Neuronal stem cell (in vitro differentiated cells): ENCODE data around the gene ZFYVE16.
A peak's percentile ranks its signal among the peaks of the same experiment; 100 is the strongest.

Experiments
- DNase-seq: peaks from one replicate; pipeline ENCODE4 v3.0.0-alpha.2; 2013; ENCODE audit warnings: low spot score
- H2AFZ ChIP-seq: one replicate; pipeline ENCODE4 v1.6.1; 2013; ENCODE audit warnings: mild to moderate bottlenecking, low read length, inconsistent platforms
- H2AK5ac ChIP-seq: 2 replicates; pipeline ENCODE4 v1.6.1; 2013; ENCODE audit warnings: low read depth, mild to moderate bottlenecking, inconsistent platforms, low read length, moderate library complexity, mixed read lengths
- H2BK120ac ChIP-seq: 2 replicates; pipeline ENCODE4 v1.6.1; 2013; ENCODE audit warnings: low read depth, mild to moderate bottlenecking, inconsistent platforms, low read length, moderate library complexity, mixed read lengths
- H2BK12ac ChIP-seq: one replicate; pipeline ENCODE4 v1.6.1; 2013; ENCODE audit warnings: low read length, inconsistent platforms
- H2BK15ac ChIP-seq: 2 replicates; pipeline ENCODE4 v1.6.1; 2013; ENCODE audit warnings: mild to moderate bottlenecking, low read length, inconsistent platforms, mixed read lengths
- H2BK5ac ChIP-seq: one replicate; pipeline ENCODE4 v1.6.1; 2013; ENCODE audit warnings: inconsistent platforms, mild to moderate bottlenecking, low read length, moderate library complexity
- H3K14ac ChIP-seq: one replicate; pipeline ENCODE4 v1.6.1; 2013; ENCODE audit warnings: low read length, inconsistent platforms
- H3K18ac ChIP-seq: 2 replicates; pipeline ENCODE4 v1.6.1; 2013; ENCODE audit warnings: low read length, inconsistent platforms
- H3K23ac ChIP-seq: 2 replicates; pipeline ENCODE4 v1.6.1; 2013; ENCODE audit warnings: low read depth, mild to moderate bottlenecking, mixed read lengths, low read length, inconsistent platforms; ENCODE audit not compliant: poor library complexity
- H3K27ac ChIP-seq: replicated peaks from 3 replicates; pipeline ENCODE4 v1.5.1; 2013; ENCODE audit warnings: low read length, inconsistent platforms
- H3K27me3 ChIP-seq, 3 experiments: 2 replicates each; pipeline ENCODE4 v1.6.1; 2013; ENCODE audit warnings: low read length in 3 of 3, mild to moderate bottlenecking in 2 of 3, inconsistent platforms in 1 of 3, low read depth in 1 of 3, mixed read lengths in 1 of 3, moderate library complexity in 1 of 3; ENCODE audit not compliant: control insufficient read depth in 3 of 3, insufficient read depth in 3 of 3
- H3K36me3 ChIP-seq, 2 donors: replicated peaks in 1 of 2; 2 replicates each; pipeline ENCODE4 v1.6.1; 2013; ENCODE audit warnings: low read length in 2 of 2; ENCODE audit not compliant: control insufficient read depth in 2 of 2, insufficient read depth in 2 of 2
- H3K4ac ChIP-seq: 2 replicates; pipeline ENCODE4 v1.6.1; 2013; ENCODE audit warnings: inconsistent platforms, mild to moderate bottlenecking, low read length, moderate library complexity
- H3K4me1 ChIP-seq, 2 donors: 1 replicate in 1 of 2; 2 replicates in 1 of 2; pipeline ENCODE4 v1.6.1; 2013; ENCODE audit warnings: low read length in 2 of 2, low read depth in 1 of 2; ENCODE audit not compliant: control insufficient read depth in 2 of 2, insufficient read depth in 1 of 2
- H3K4me2 ChIP-seq: one replicate; pipeline ENCODE4 v1.6.1; 2013; ENCODE audit warnings: mild to moderate bottlenecking, low read length, inconsistent platforms; ENCODE audit not compliant: insufficient read depth, poor library complexity, severe bottlenecking
- H3K4me3 ChIP-seq, 2 donors: 2 replicates each; pipeline ENCODE4 v1.5.1; 2013; ENCODE audit warnings: low read length in 2 of 2, mild to moderate bottlenecking in 2 of 2, inconsistent platforms in 1 of 2, moderate library complexity in 1 of 2
- H3K79me1 ChIP-seq: one replicate; pipeline ENCODE4 v1.6.1; 2013; ENCODE audit warnings: low read depth, mild to moderate bottlenecking, inconsistent platforms, low read length, moderate library complexity
- H3K9ac ChIP-seq: one replicate; pipeline ENCODE4 v1.6.1; 2013; ENCODE audit warnings: mild to moderate bottlenecking, low read depth, low read length, inconsistent platforms; ENCODE audit not compliant: poor library complexity
- H3K9me3 ChIP-seq, 2 donors: replicated peaks in 1 of 2; 2 replicates each; pipeline versions ENCODE3 to v1.6.1; 2013; ENCODE audit warnings: low read length in 2 of 2, mild to moderate bottlenecking in 2 of 2, inconsistent platforms in 1 of 2, low read depth in 1 of 2, mixed read lengths in 1 of 2, moderate library complexity in 1 of 2; ENCODE audit not compliant: control insufficient read depth in 2 of 2, insufficient read depth in 1 of 2
- H4K8ac ChIP-seq: one replicate; pipeline ENCODE4 v1.6.1; 2013; ENCODE audit warnings: low read depth, mild to moderate bottlenecking, inconsistent platforms, low read length, moderate library complexity
- H4K91ac ChIP-seq: one replicate; pipeline ENCODE4 v1.6.1; 2013; ENCODE audit warnings: low read length, low read depth, mild to moderate bottlenecking, inconsistent platforms; ENCODE audit not compliant: poor library complexity
- WGBS, 2 donors: extraction: QIAGEN DNeasy Blood & Tissue Kit; methylation state at CpG; one replicate each; pipeline ENCODE4 v1.1.7; 2013; ENCODE audit warnings: missing lambda C conversion rate in 2 of 2, mixed read lengths in 1 of 2; ENCODE audit not compliant: insufficient read length in 2 of 2, insufficient replicate concordance in 1 of 2; ENCODE audit errors: extremely low coverage in 2 of 2; 5-methylcytosine and 5-hydroxymethylcytosine counted together

Gene ZFYVE16

DNA sequence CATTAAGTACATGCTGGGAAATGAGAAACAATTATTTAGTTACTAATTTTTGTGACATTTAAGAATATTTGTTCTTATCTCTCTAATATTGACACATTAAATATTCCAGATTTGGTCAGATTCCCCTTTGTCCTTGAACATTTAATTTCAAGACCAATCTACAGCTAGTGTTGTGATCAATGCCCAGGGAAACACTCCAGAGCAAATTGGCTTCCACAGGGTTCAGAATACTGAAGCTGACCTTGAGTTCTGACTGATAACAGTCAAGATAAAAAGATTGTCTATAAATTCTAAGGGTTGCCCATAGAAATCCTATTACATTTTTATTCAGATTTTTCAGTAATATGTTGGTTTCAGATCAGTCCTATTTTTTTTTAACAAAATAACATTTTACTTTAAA lies 31.3 kb downstream of the ZFYVE16 start:
- Histone ChIP-seq H3K18ac (no peak overlapping the region), H2BK5ac (no peak overlapping the region), H3K23ac (no peak overlapping the region), H3K27me3 (no peaks in the 10 kb centered on the region), H3K4me3 (no peak overlapping the region), H3K36me3 (peaks cover 12 to 96% of the 10 kb centered on the region in 2 donors), H3K9me3 (no peaks in the 10 kb centered on the region), H3K9ac (no peak overlapping the region), H2AK5ac (no peak overlapping the region), H2BK120ac (no peak overlapping the region), H3K4me2 (no peak overlapping the region), H3K14ac (no peak overlapping the region), H4K8ac (no peak overlapping the region), H2BK12ac (no peak overlapping the region), H4K91ac (no peak overlapping the region), H2BK15ac (no peak overlapping the region), H3K79me1 (no peaks in the 10 kb centered on the region), H3K4ac (no peak overlapping the region), H3K27ac (no peak overlapping the region), H3K4me1 (no peaks in the 10 kb centered on the region), H2AFZ (no peak overlapping the region)
- DNase-seq: no peak

GRCh38 chr5:80442742-80443141 lies 34.9 kb downstream of the ZFYVE16 start:
- no peak overlapping the region for H3K4ac ChIP-seq
- DNase-seq: no peak
- H2AFZ ChIP-seq: no peak overlapping the region
- H3K27ac ChIP-seq: no peak overlapping the region
- H3K9ac ChIP-seq: no peak overlapping the region
- H2AK5ac ChIP-seq: no peak overlapping the region
- no peaks in the 10 kb centered on the region for H3K79me1 ChIP-seq
- H3K4me2 ChIP-seq: no peak overlapping the region
- no peak overlapping the region for H4K91ac ChIP-seq
- H3K27me3 ChIP-seq: no peaks in the 10 kb centered on the region
- no peak overlapping the region for H2BK12ac ChIP-seq
- H2BK15ac ChIP-seq: no peak overlapping the region
- no peak overlapping the region for H3K14ac ChIP-seq
- peaks cover 9 to 99% of the 10 kb centered on the region in 2 donors for H3K36me3 ChIP-seq
- no peaks in the 10 kb centered on the region for H3K9me3 ChIP-seq
- no peak overlapping the region for H3K18ac ChIP-seq
- no peak overlapping the region for H4K8ac ChIP-seq
- no peaks in the 10 kb centered on the region for H3K4me1 ChIP-seq
- H3K23ac ChIP-seq: no peak overlapping the region
- no peak overlapping the region for H2BK120ac ChIP-seq
- H2BK5ac ChIP-seq: no peak overlapping the region
- H3K4me3 ChIP-seq: no peak overlapping the region

GRCh38 chr5:80453366-80453765 lies 45.5 kb downstream of the ZFYVE16 start:
- Histone ChIP-seq H3K27me3 (no peaks in the 10 kb centered on the region), H3K9ac (no peak overlapping the region), H3K27ac (no peak overlapping the region), H3K36me3 (peaks cover 4 to 94% of the 10 kb centered on the region in 2 donors), H3K4me2 (no peak overlapping the region), H3K4ac (no peak overlapping the region), H3K79me1 (no peaks in the 10 kb centered on the region), H2BK15ac (no peak overlapping the region), H3K14ac (no peak overlapping the region), H4K91ac (no peak overlapping the region), H2BK120ac (no peak overlapping the region), H2AK5ac (no peak overlapping the region), H3K4me1 (no peaks in the 10 kb centered on the region), H2BK12ac (no peak overlapping the region), H3K23ac (no peak overlapping the region), H2AFZ (no peak overlapping the region), H2BK5ac (no peak overlapping the region), H4K8ac (no peak overlapping the region), H3K4me3 (no peak overlapping the region), H3K9me3 (no peaks in the 10 kb centered on the region), H3K18ac (no peak overlapping the region)
- no peak for DNase-seq
- WGBS, 2 donors: no CpG with 5 or more reads among the region's 2 CpGs

DNA sequence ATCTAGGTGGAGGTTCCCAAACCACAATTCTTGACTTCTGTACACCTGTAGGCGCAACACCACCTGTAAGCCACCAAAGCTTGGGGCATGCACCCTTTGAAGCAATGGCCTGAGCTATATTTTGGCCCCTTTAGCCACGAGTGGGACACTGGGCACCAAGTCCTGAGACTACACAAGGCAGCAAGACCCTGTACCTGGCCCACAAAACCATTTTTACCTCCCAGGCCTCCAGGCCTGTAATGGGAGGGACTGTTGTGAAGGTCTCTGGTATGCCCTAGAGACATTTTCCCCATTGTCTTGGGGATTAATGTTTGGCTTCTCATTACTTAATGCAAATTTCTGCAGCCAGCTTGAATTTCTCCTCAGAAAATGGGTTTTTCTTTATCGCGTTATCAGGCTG lies 55.4 kb downstream of the ZFYVE16 start:
- Histone ChIP-seq H3K4me2 (no peak overlapping the region), H4K8ac (no peak overlapping the region), H3K9me3 (peaks cover 9 to 58% of the 10 kb centered on the region in 2 donors), H3K4me1 (peaks cover 0 to 1% of the 10 kb centered on the region in 2 donors), H3K9ac (no peak overlapping the region), H2BK12ac (no peak overlapping the region), H3K4ac (no peak overlapping the region), H2BK5ac (no peak overlapping the region), H2BK120ac (no peak overlapping the region), H2AK5ac (no peak overlapping the region), H3K36me3 (peaks cover 18 to 98% of the 10 kb centered on the region in 2 donors), H3K27ac (no peak overlapping the region), H4K91ac (no peak overlapping the region), H3K14ac (no peak overlapping the region), H2BK15ac (no peak overlapping the region), H3K23ac (no peak overlapping the region), H2AFZ (no peak overlapping the region), H3K79me1 (no peaks in the 10 kb centered on the region), H3K27me3 (no peaks in the 10 kb centered on the region), H3K18ac (no peak overlapping the region), H3K4me3 (peak overlapping the region in 1 of 2 donors; percentile 53)
- no CpG with 5 or more reads among the region's 4 CpGs for WGBS, 2 donors
- DNase-seq: no peak
